ENCODE results near the gene RHBDL2. TPM values are rescaled to one million over a fixed set of nuclear protein-coding genes. Genes with fewer than 3 reads are reported as not detected.

RHBDL2 gene
- total and polyA plus RNA-seq, 2 experiments from 2014 or later, result 0.90 to 1.2 TPM

- Mint-ChIP-seq H3K36me3 (ENCODE audit: low read depth) (peaks cover 11% of the 10 kb centered on the region), H3K27me3 (ENCODE audit: insufficient read depth, low read depth, poor library complexity) (peaks cover 3% of the 10 kb centered on the region), H3K9me3 (no peaks in the 10 kb centered on the region), H3K4me3 (peak overlapping the region; percentile 89), H3K27ac (no peak overlapping the region), H3K4me1 (peaks cover 10% of the 10 kb centered on the region; the same call in 2 of the 3 replicates)
- H3K4me2 ChIP-seq, result peak overlapping the region; percentile 90
- H3K27me3 ChIP-seq (ENCODE audit: insufficient read depth), result no peaks in the 10 kb centered on the region
- H3K4me3 ChIP-seq, result peak overlapping the region; percentile 94
- H4K20me1 ChIP-seq (replicated peaks; ENCODE audit: insufficient read depth), result peaks cover 18% of the 10 kb centered on the region
- H3K27ac ChIP-seq (ENCODE audit: low read depth), result no peak overlapping the region
- no peak for TF ChIP-seq ZNF331 (CRISPR knock-in tag; IDR thresholded peaks at IDR 0.05; ENCODE audit: low read depth)
- TF ChIP-seq JUNB (IDR thresholded peaks at IDR 0.05; ENCODE audit: unreplicated experiment), result no peak
- TF ChIP-seq EZH2phosphoT487 (IDR thresholded peaks at IDR 0.05; ENCODE audit: unreplicated experiment), result no peak
- TF ChIP-seq ETS1 (IDR thresholded peaks at IDR 0.05), result no peak
- TF ChIP-seq STAT1 (IDR thresholded peaks at IDR 0.05; ENCODE audit: unreplicated experiment), result no peak
- TF ChIP-seq REST (IDR thresholded peaks at IDR 0.05; ENCODE audit: unreplicated experiment), result no peak
- no peak for TF ChIP-seq EZH2 (IDR thresholded peaks at IDR 0.05; ENCODE audit: low read depth, unreplicated experiment)
- no peak for TF ChIP-seq CREB1 (CRISPR knock-in tag; IDR thresholded peaks at IDR 0.05; ENCODE audit: low read depth)
- ATAC-seq (no peak), DNase-seq (ENCODE audit: low spot score) (no peak)
- no peaks in the 10 kb centered on the region for H3K9me2 ChIP-seq (ENCODE audit: insufficient read depth)
- H3K79me2 ChIP-seq (replicated peaks; ENCODE audit: insufficient read depth), result peaks cover 36% of the 10 kb centered on the region
- H3F3A ChIP-seq (replicated peaks; ENCODE audit: low read depth), result 0 out of 2 replicates have a peak, but pooled peaks cover 2% of the 10 kb centered on the region
- H2AFZ ChIP-seq, result peak overlapping the region; percentile 100; the same call in 1 of the 2 replicates
- peaks cover 14% of the 10 kb centered on the region; the same call in 1 of the 2 replicates for H3K4me1 ChIP-seq (ENCODE audit: insufficient read depth)
- H3K36me3 ChIP-seq (ENCODE audit: insufficient read depth), result peaks cover 24% of the 10 kb centered on the region; the same call in 1 of the 2 replicates
Observed at GRCh38 chr1:38860454-38860795, 81.2 kb downstream of the RHBDL2 start.

- H3K27ac ChIP-seq (ENCODE audit: low read depth), result no peak within 1 kb of the TSS
- H3K79me2 ChIP-seq (replicated peaks; ENCODE audit: insufficient read depth), result peaks cover 36% of the 10 kb centered on the region
- Mint-ChIP-seq H3K27ac (peak within 1 kb of the TSS; percentile 36), H3K9me3 (no peaks in the 10 kb centered on the region), H3K36me3 (ENCODE audit: low read depth) (peaks cover 16% of the 10 kb centered on the region), H3K4me3 (peak within 1 kb of the TSS; percentile 89), H3K27me3 (ENCODE audit: insufficient read depth, low read depth, poor library complexity) (peaks cover 3% of the 10 kb centered on the region), H3K4me1 (peaks cover 10% of the 10 kb centered on the region; the same call in 2 of the 3 replicates)
- peaks cover 15% of the 10 kb centered on the region for H4K20me1 ChIP-seq (replicated peaks; ENCODE audit: insufficient read depth)
- peak within 1 kb of the TSS; percentile 90 for H3K4me2 ChIP-seq
- no peaks in the 10 kb centered on the region for H3K27me3 ChIP-seq (ENCODE audit: insufficient read depth)
- H3K4me3 ChIP-seq, result peak within 1 kb of the TSS; percentile 94
- no peaks in the 10 kb centered on the region for H3K9me2 ChIP-seq (ENCODE audit: insufficient read depth)
- peaks cover 14% of the 10 kb centered on the region; the same call in 1 of the 2 replicates for H3K4me1 ChIP-seq (ENCODE audit: insufficient read depth)
- peak; percentile 100 for DNase-seq (ENCODE audit: low spot score)
- peaks cover 26% of the 10 kb centered on the region; the same call in 1 of the 2 replicates for H3K36me3 ChIP-seq (ENCODE audit: insufficient read depth)
- ATAC-seq, result peak; percentile 96
- H2AFZ ChIP-seq, result peak within 1 kb of the TSS; percentile 100
- H3F3A ChIP-seq (replicated peaks; ENCODE audit: low read depth), result 0 out of 2 replicates have a peak, but pooled peaks cover 2% of the 10 kb centered on the region
- no peak for TF ChIP-seq STAT1 (IDR thresholded peaks at IDR 0.05; ENCODE audit: unreplicated experiment)
- no peak for TF ChIP-seq ZNF114 (CRISPR knock-in tag; IDR thresholded peaks at IDR 0.05)
- TF ChIP-seq REST (IDR thresholded peaks at IDR 0.05; ENCODE audit: unreplicated experiment), result no peak
Observed at GRCh38 chr1:38859561-38860453, 81.8 kb downstream of the RHBDL2 start, which contains the start of gene RRAGC. Gene RRAGC (minus strand): TSS chr1:38859772. CDS start chr1:38859646, 126 bp downstream.
